RWPE1 (cell line): Measurements from ENCODE around the gene SPATA31D1.

Experiments used
- CTCF ChIA-PET: fragments of 350-600 bp; sonication (Branson Sonifier 250); formaldehyde crosslinking; extraction: SDS; loops from one replicate; lab custom pipeline; 2021; lab: Yijun Ruan, JAX
- POLR2A ChIA-PET: fragments of 400-600 bp; formaldehyde crosslinking; extraction: SDS; loops from one replicate; lab custom pipeline; 2020; ENCODE audit warnings: antibody characterized with exemption; ENCODE audit not compliant: low non-redundant PET; lab: Yijun Ruan, JAX
- DNase-seq: peaks from one replicate; pipeline ENCODE4 v3.0.0; 2012; ENCODE audit warnings: low spot score
- H3K27ac ChIP-seq: fragments of 450-650 bp; 2 replicates; pipeline ENCODE4 v1.5.1; 2017
- CTCF ChIP-seq: fragments of 450-650 bp; conservative IDR thresholded peaks from 2 replicates; pipeline ENCODE4 v1.5.1; 2017; ENCODE audit warnings: low read depth, mild to moderate bottlenecking

The SPATA31D1 gene

GRCh38 chr9:82012276-82012675 is 23.7 kb downstream of the SPATA31D1 start:
- CTCF ChIA-PET: no interaction called here
- H3K27ac ChIP-seq: no peak overlapping the region
- POLR2A ChIA-PET: no interaction called here
- DNase-seq: no peak
- no peak for TF ChIP-seq CTCF

- POLR2A ChIA-PET: no interaction called here
- DNase-seq: no peak
- no peak for TF ChIP-seq CTCF
- CTCF ChIA-PET: interaction anchor here (0.6 kb wide), 1 partner anchor 110 kb away, joined by 3 read pairs; no protein-coding TSS in a partner anchor
- no peak overlapping the region for H3K27ac ChIP-seq
Measured at GRCh38 chr9:82020331-82020730, 31.8 kb downstream of the SPATA31D1 start.

DNA sequence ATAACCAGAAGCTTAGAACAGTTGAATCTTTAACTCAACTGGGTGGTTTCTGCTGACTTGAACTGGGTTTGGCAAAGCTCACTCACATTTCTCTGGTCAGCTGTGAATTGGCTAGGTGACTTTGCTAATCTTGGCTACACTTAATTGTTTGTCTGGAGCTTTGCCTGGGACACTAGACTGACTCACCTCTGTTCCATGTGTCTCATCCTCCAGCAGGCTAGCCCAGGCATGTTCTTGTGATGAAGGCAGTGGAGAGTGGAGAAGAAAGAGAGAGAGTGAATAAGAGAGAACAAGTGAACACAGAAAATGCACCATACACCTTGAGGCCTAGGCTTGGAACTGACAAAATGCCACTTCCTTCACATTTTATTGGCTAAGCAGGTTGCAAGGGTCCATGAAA is 32.6 kb downstream of the SPATA31D1 start:
- H3K27ac ChIP-seq: no peak overlapping the region
- no peak for TF ChIP-seq CTCF
- POLR2A ChIA-PET: no interaction called here
- CTCF ChIA-PET: no interaction called here
- peak; percentile 75 for DNase-seq

- DNase-seq: no peak
- no peak overlapping the region for H3K27ac ChIP-seq
- ChIA-PET POLR2A (no interaction called here), CTCF (no interaction called here)
- no peak for TF ChIP-seq CTCF
Measured at GRCh38 chr9:82022121-82022520, 33.5 kb downstream of the SPATA31D1 start.

- TF ChIP-seq CTCF: no peak
Measured at GRCh38 chr9:82024908-82025307, 36.3 kb downstream of the SPATA31D1 start.

GRCh38 chr9:82031538-82032280 is 43.1 kb downstream of the SPATA31D1 start:
- no peak for TF ChIP-seq CTCF
- POLR2A ChIA-PET: no interaction called here
- CTCF ChIA-PET: interaction anchor here (0.6 kb wide), 1 partner anchor 332 kb away, joined by 5 read pairs; no protein-coding TSS in a partner anchor
- no peak overlapping the region for H3K27ac ChIP-seq
- DNase-seq: peak; percentile 67

More at GRCh38 chr9:82024908-82025307, 36.3 kb downstream of the SPATA31D1 start:
- no peak overlapping the region for H3K27ac ChIP-seq
- no peak for DNase-seq
- ChIA-PET POLR2A (no interaction called here), CTCF (no interaction called here)
